Peyer's patch (tissue), 4 donors: ENCODE results near the gene TECTB. TPM values are rescaled to one million over a fixed set of nuclear protein-coding genes. Genes with fewer than 3 reads are reported as not detected.

Source experiments
- DNase-seq, 3 donors: peaks; one replicate each; pipeline ENCODE4 v3.0.0-alpha.2; 2017 to 2019
- H3K27ac ChIP-seq, 4 donors: fragments of 200-600 bp; sonication (generic); one replicate each; pipeline ENCODE4 v1.5.1; 2016 to 2019
- H3K27me3 ChIP-seq, 2 donors: fragments of 200-600 bp; sonication (generic); one replicate each; pipeline ENCODE4 v1.5.1; 2019
- H3K36me3 ChIP-seq, 3 donors: fragments of 200-600 bp; sonication (generic); one replicate each; pipeline ENCODE4 v1.5.1; 2016 to 2019
- H3K4me1 ChIP-seq, 4 donors: fragments of 200-600 bp; sonication (generic); one replicate each; pipeline ENCODE4 v1.5.1; 2016 to 2019
- H3K4me3 ChIP-seq, 4 donors: fragments of 200-600 bp; sonication (generic); 1 replicate in 3 of 4; 2 replicates in 1 of 4; pipeline ENCODE4 v1.5.1; 2016 to 2019; ENCODE audit warnings: mild to moderate bottlenecking in 1 of 4
- H3K9me3 ChIP-seq, 4 donors: fragments of 200-600 bp; sonication (generic); one replicate each; pipeline ENCODE4 v1.5.1; 2016 to 2019; ENCODE audit warnings: mild to moderate bottlenecking in 1 of 4
- POLR2A ChIP-seq, 2 donors: fragments of 450-650 bp; IDR thresholded peaks; one replicate each; pipeline ENCODE4 v1.5.1; 2017; ENCODE audit warnings: antibody characterized with exemption in 2 of 2, mild to moderate bottlenecking in 2 of 2, moderate library complexity in 2 of 2
- total RNA-seq, 4 donors: library from RNA; depleted of rRNA; stranded (reverse); fragments of >200 nt; gene quantifications; one replicate each; pipeline ENCODE4 v1.1.0, GENCODE V29; 2016
- TF ChIP-seq, protein P1 (sequence below), 6 experiments: fragments of 450-650 bp in 4 of 6; fragments of 200-600 bp in 2 of 6; sonication (generic) in 1 of 6; IDR thresholded peaks; one replicate each; pipeline ENCODE4 v1.5.1; 2017 to 2019; ENCODE audit warnings: antibody characterized with exemption in 6 of 6, mild to moderate bottlenecking in 3 of 6, moderate library complexity in 1 of 6

TECTB gene
- total RNA-seq, 4 donors from 2014 or later, result not detected

DNA sequence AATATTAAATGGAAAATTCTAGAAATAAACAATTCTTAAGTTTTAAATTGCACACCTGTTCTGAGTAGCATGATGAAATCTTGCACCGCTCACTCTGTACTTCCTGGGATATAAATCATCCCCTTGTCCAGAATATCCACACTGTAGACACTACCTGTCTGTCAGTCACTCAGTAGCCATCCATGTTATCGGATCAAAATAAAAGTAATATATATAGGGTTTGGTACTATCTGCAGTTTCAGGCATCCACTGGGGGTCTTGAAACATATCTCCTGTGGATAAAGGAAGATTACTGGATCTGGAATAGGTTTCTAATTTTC, 6.8 kb downstream of the TECTB start:
- TF ChIP-seq, protein P1, sequence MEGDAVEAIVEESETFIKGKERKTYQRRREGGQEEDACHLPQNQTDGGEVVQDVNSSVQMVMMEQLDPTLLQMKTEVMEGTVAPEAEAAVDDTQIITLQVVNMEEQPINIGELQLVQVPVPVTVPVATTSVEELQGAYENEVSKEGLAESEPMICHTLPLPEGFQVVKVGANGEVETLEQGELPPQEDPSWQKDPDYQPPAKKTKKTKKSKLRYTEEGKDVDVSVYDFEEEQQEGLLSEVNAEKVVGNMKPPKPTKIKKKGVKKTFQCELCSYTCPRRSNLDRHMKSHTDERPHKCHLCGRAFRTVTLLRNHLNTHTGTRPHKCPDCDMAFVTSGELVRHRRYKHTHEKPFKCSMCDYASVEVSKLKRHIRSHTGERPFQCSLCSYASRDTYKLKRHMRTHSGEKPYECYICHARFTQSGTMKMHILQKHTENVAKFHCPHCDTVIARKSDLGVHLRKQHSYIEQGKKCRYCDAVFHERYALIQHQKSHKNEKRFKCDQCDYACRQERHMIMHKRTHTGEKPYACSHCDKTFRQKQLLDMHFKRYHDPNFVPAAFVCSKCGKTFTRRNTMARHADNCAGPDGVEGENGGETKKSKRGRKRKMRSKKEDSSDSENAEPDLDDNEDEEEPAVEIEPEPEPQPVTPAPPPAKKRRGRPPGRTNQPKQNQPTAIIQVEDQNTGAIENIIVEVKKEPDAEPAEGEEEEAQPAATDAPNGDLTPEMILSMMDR (IDR thresholded peaks at IDR 0.05), result no peak
- no peak for TF ChIP-seq POLR2A (IDR thresholded peaks at IDR 0.05)
- no peaks in the 10 kb centered on the region for H3K27me3 ChIP-seq
- no peak overlapping the region for H3K4me3 ChIP-seq
- H3K9me3 ChIP-seq, result no peaks in the 10 kb centered on the region
- no peaks in the 10 kb centered on the region for H3K36me3 ChIP-seq
- no peak overlapping the region for H3K27ac ChIP-seq
- no peaks in the 10 kb centered on the region for H3K4me1 ChIP-seq
- DNase-seq, result no peak

DNA sequence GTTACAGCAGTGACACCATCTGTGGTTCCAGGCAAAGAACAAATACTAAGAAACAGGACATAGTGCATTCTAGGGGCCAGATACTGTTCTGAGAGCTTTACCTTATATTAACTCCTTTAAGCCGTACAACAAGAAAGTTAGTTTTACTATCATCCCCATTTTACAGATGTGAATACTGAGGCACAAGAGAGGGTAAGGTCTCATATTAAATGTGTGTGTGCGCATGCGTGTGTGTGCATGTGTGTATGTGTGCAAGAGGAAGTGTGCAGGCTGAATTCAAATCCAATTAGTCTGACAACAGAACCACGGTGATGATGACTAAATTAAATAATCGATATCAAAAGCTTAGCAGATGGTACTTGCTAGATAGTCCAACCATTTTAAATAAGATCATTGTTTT, 11.0 kb downstream of the TECTB start:
- no peak for DNase-seq
- Histone ChIP-seq H3K4me1 (no peaks in the 10 kb centered on the region), H3K9me3 (no peaks in the 10 kb centered on the region), H3K36me3 (no peaks in the 10 kb centered on the region), H3K4me3 (no peak overlapping the region), H3K27ac (no peak overlapping the region), H3K27me3 (no peaks in the 10 kb centered on the region)
- TF ChIP-seq POLR2A (IDR thresholded peaks at IDR 0.05), result no peak
- TF ChIP-seq, protein P1 (IDR thresholded peaks at IDR 0.05), result no peak

GRCh38 chr10:112295853-112296830, 12.9 kb downstream of the TECTB start:
- H3K27ac ChIP-seq, result no peak overlapping the region

DNA sequence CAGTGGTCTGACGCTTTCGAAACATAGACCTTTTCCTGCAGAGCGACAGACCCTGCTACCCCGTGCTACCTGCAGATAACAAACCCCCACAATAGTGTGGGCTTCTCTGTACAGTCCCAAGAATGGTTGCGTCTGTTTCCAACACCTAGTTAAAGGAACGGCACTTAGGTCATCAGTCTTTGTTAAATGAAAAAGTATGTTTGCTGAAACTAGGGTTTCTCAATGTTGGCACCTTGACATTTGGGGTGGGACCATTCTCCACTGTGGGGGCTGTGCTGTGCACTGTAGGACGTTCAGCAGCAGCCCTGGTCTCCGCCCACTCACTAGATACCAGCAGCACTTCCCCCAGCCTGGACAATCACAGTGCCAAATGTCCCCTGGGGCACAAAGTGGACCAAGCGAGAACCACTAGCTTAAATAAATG, 13.7 kb downstream of the TECTB start:
- TF ChIP-seq POLR2A (IDR thresholded peaks at IDR 0.05), result no peak
- TF ChIP-seq, protein P1 (IDR thresholded peaks at IDR 0.05), result no peak
- H3K27ac ChIP-seq, result no peak overlapping the region
- no peaks in the 10 kb centered on the region for H3K36me3 ChIP-seq
- no peaks in the 10 kb centered on the region for H3K27me3 ChIP-seq
- no peak for DNase-seq
- no peak overlapping the region for H3K4me3 ChIP-seq
- no peaks in the 10 kb centered on the region for H3K4me1 ChIP-seq
- no peaks in the 10 kb centered on the region for H3K9me3 ChIP-seq

More at GRCh38 chr10:112295853-112296830, 12.9 kb downstream of the TECTB start:
- no peak for DNase-seq
- H3K4me1 ChIP-seq, result no peaks in the 10 kb centered on the region
- H3K27me3 ChIP-seq, result no peaks in the 10 kb centered on the region
- TF ChIP-seq, protein P1 (IDR thresholded peaks at IDR 0.05), result no peak
- no peak for TF ChIP-seq POLR2A (IDR thresholded peaks at IDR 0.05)
- H3K4me3 ChIP-seq, result no peak overlapping the region
- H3K9me3 ChIP-seq, result no peaks in the 10 kb centered on the region
- no peaks in the 10 kb centered on the region for H3K36me3 ChIP-seq

DNA sequence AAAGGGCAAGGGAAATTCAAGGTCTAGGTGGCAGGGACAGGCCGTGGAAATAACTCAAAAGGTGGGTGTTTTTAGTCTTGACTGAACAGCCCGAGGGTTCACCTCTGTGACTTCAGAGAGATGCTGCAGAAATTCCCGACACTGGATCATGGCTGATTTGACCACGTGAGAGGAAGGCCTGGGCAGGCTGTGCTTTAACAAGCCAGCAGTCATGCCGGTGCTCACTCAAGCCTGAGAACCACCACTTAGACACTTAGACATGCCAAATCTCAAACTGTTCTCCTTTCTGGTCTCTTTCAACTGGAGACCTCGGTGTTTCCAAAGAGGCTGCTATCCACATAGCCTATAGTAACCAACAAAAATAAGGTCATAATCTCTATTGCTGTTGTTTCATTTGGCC, 15.4 kb downstream of the TECTB start:
- H3K4me1 ChIP-seq, result no peaks in the 10 kb centered on the region
- H3K27me3 ChIP-seq, result no peaks in the 10 kb centered on the region
- no peak for DNase-seq
- no peak overlapping the region for H3K27ac ChIP-seq
- TF ChIP-seq, protein P1 (IDR thresholded peaks at IDR 0.05), result no peak
- no peak for TF ChIP-seq POLR2A (IDR thresholded peaks at IDR 0.05)
- no peaks in the 10 kb centered on the region for H3K36me3 ChIP-seq
- no peak overlapping the region for H3K4me3 ChIP-seq
- no peaks in the 10 kb centered on the region for H3K9me3 ChIP-seq
